Adipose tissue (tissue), 3 donors: ENCODE data around the gene APOL3. TPM values are rescaled to one million over a fixed set of nuclear protein-coding genes. Genes with fewer than 3 reads are reported as not detected.
"Not testable (repeated sequence)": the region's sequence is repeated elsewhere in the genome, so short reads cannot be mapped to it uniquely, and the experiment has no call there.

Experiments
- H3K27ac ChIP-seq: one replicate; pipeline ENCODE4 v1.5.1; 2013; ENCODE audit warnings: low read depth, low read length
- WGBS, 3 donors: extraction: QIAGEN DNeasy Blood & Tissue Kit; methylation state at CpG; one replicate each; pipeline ENCODE4 v1.1.7; 2013; 5-methylcytosine and 5-hydroxymethylcytosine counted together
- polyA plus RNA-seq, 3 donors: library from polyadenylated mRNA; stranded (reverse); fragments of 200-250 nt; gene quantifications; one replicate each; pipeline ENCODE4 v1.2.3, GENCODE V29; 2013
- donor health status: healthy with polysubstance abuse.
- donor health status: Bipolar disorder and iron deficiency.
- donor health status: healthy.

Gene APOL3
- polyA plus RNA-seq: 100 to 1,000 TPM in 1 of 3 donors, 10 to 100 TPM in 2; 11.8 to 136 (median 44.3) TPM

GRCh38 chr22:36160499-36160942, at the start of gene APOL3:
TSS of gene APOL3 (minus strand) at chr22:36160755. CDS start at chr22:36149055, 11,700 bp downstream.
- WGBS, 3 donors: 10 to 72% (median 11%) methylated on average over 3 of the region's 3 CpGs
- peak within 1 kb of the TSS; percentile 2 for H3K27ac ChIP-seq

GRCh38 chr22:36210224-36210623, 49.7 kb upstream of the APOL3 start:
- no peak overlapping the region for H3K27ac ChIP-seq
- 71 to 93% (median 81%) methylated on average over 3 of the region's 3 CpGs for WGBS, 3 donors

- H3K27ac ChIP-seq: not testable (repeated sequence)
- 74 to 78% (median 74%) methylated on average over 5 of the region's 5 CpGs for WGBS, 3 donors
These were observed 48.9 kb upstream of the APOL3 start for GRCh38 chr22:36209488-36209908.

GRCh38 chr22:36208914-36209313, 48.4 kb upstream of the APOL3 start:
- WGBS, 3 donors: 96 to 100% (median 97%) methylated on average over 1 of the region's 1 CpG
- no peak overlapping the region for H3K27ac ChIP-seq

GRCh38 chr22:36208162-36208765, 47.7 kb upstream of the APOL3 start:
- WGBS, 3 donors: 24 to 34% (median 25%) methylated on average over 1 of the region's 1 CpG

GRCh38 chr22:36206255-36206654, 45.7 kb upstream of the APOL3 start:
- no peak overlapping the region for H3K27ac ChIP-seq
- WGBS, 3 donors: 93 to 100% (median 95%) methylated on average over 1 of the region's 1 CpG

More at GRCh38 chr22:36208162-36208765, 47.7 kb upstream of the APOL3 start:
- no peak overlapping the region for H3K27ac ChIP-seq

GRCh38 chr22:36205573-36205972, 45.0 kb upstream of the APOL3 start:
- not testable (repeated sequence) for H3K27ac ChIP-seq
- 70 to 85% (median 76%) methylated on average over 5 of the region's 5 CpGs for WGBS, 3 donors

- WGBS, 3 donors: 58 to 65% (median 64%) methylated on average over 6 of the region's 6 CpGs
- no peak overlapping the region for H3K27ac ChIP-seq
These were observed 44.1 kb upstream of the APOL3 start for GRCh38 chr22:36204632-36205015.

GRCh38 chr22:36204001-36204631, 43.6 kb upstream of the APOL3 start:
- H3K27ac ChIP-seq: no peak overlapping the region
- 74 to 82% (median 77%) methylated on average over 8 of the region's 8 CpGs for WGBS, 3 donors

GRCh38 chr22:36203441-36203840, 42.9 kb upstream of the APOL3 start:
- 63 to 86% (median 81%) methylated on average over 7 of the region's 7 CpGs for WGBS, 3 donors
- not testable (repeated sequence) for H3K27ac ChIP-seq

GRCh38 chr22:36202906-36203305, 42.4 kb upstream of the APOL3 start:
- not testable (repeated sequence) for H3K27ac ChIP-seq
- WGBS, 3 donors: 19 to 55% (median 46%) methylated on average over 8 of the region's 8 CpGs

- H3K27ac ChIP-seq: no peak within 1 kb of the TSS
- 18 to 43% (median 22%) methylated on average over 13 of the region's 13 CpGs for WGBS, 3 donors
These were observed 41.2 kb upstream of the APOL3 start, which contains the start of gene APOL4 for GRCh38 chr22:36201630-36202319. TSS of gene APOL4 (minus strand) at chr22:36201809. CDS start at chr22:36201734, 75 bp downstream.

- whole genome bisulfite sequencing, 3 donors: 69 to 86% (median 71%) methylated on average over 1 of the region's 5 CpGs
- H3K27ac ChIP-seq: not testable (repeated sequence)
These were observed 40.5 kb upstream of the APOL3 start for GRCh38 chr22:36201025-36201424.

GRCh38 chr22:36199001-36199551, 38.5 kb upstream of the APOL3 start:
- WGBS, 3 donors: 72 to 88% (median 86%) methylated on average over 5 of the region's 5 CpGs
- no peak overlapping the region for H3K27ac ChIP-seq

GRCh38 chr22:36198536-36198935, 38.0 kb upstream of the APOL3 start:
- 87 to 96% (median 91%) methylated on average over 3 of the region's 3 CpGs for WGBS, 3 donors
- no peak overlapping the region for H3K27ac ChIP-seq

GRCh38 chr22:36197514-36198146, 37.1 kb upstream of the APOL3 start:
- no peak overlapping the region for H3K27ac ChIP-seq
- whole genome bisulfite sequencing, 3 donors: 34 to 63% (median 46%) methylated on average over 8 of the region's 8 CpGs

- 7 to 64% (median 12%) methylated on average over 4 to 5 of the region's 5 CpGs for WGBS, 3 donors
- H3K27ac ChIP-seq: no peak overlapping the region
These were observed 36.5 kb upstream of the APOL3 start for GRCh38 chr22:36197065-36197440.

- H3K27ac ChIP-seq: no peak overlapping the region
- WGBS, 3 donors: 34 to 70% (median 35%) methylated on average over 6 of the region's 6 CpGs
These were observed 35.9 kb upstream of the APOL3 start for GRCh38 chr22:36196254-36197064.
